Testis (tissue), 2 donors: ENCODE data around the gene MRPL4.

Experiments used
- POLR2A ChIP-seq: fragments of 450-650 bp; IDR thresholded peaks from one replicate; pipeline ENCODE4 v1.6.1; 2017; ENCODE audit warnings: antibody characterized with exemption, mild to moderate bottlenecking, moderate library complexity
- TF ChIP-seq, protein P1 (sequence below), 3 experiments: fragments of 450-650 bp in 2 of 3; fragments of 200-600 bp in 1 of 3; sonication (generic) in 1 of 3; IDR thresholded peaks; one replicate each; pipeline ENCODE4 v1.5.1; 2016 to 2019; ENCODE audit warnings: antibody characterized with exemption in 3 of 3, mild to moderate bottlenecking in 2 of 3, moderate library complexity in 1 of 3

DNA sequence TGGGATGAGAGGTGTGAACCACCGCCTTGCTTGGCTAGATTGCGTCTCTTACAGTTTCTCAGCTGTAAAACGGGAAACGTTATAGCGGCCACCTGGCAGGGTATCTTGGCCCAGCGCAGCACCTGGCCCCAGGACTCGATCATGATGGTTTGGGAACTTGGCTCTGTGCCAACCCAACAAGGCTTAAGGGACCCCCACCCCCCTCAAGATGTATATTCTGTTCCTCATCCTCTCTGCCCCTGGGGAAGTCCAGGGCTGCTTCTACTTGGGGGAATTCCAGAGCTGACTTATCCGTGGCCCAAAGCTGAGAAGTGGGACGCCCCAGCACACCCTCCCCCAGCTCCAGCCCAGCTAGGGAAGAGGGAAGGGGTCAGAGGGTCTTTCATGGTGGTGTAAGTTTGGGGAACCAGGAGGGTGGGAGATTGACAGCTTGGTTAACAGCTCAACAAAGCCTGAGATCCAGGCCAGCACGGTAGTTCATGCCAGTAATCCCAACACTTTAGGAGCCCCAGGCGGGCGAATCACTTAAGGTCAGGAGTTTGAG, 19.6 kb downstream of the MRPL4 start:
- TF ChIP-seq, protein P1, sequence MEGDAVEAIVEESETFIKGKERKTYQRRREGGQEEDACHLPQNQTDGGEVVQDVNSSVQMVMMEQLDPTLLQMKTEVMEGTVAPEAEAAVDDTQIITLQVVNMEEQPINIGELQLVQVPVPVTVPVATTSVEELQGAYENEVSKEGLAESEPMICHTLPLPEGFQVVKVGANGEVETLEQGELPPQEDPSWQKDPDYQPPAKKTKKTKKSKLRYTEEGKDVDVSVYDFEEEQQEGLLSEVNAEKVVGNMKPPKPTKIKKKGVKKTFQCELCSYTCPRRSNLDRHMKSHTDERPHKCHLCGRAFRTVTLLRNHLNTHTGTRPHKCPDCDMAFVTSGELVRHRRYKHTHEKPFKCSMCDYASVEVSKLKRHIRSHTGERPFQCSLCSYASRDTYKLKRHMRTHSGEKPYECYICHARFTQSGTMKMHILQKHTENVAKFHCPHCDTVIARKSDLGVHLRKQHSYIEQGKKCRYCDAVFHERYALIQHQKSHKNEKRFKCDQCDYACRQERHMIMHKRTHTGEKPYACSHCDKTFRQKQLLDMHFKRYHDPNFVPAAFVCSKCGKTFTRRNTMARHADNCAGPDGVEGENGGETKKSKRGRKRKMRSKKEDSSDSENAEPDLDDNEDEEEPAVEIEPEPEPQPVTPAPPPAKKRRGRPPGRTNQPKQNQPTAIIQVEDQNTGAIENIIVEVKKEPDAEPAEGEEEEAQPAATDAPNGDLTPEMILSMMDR (IDR thresholded peaks at IDR 0.05): no peak
- no peak for TF ChIP-seq POLR2A
